ENCODE measurements around the gene HADH.
"Not testable (repeated sequence)": the region's sequence is repeated elsewhere in the genome, so short reads cannot be mapped to it uniquely, and the experiment has no call there.

The HADH gene

GRCh38 chr4:107989537-107990386, at the start of gene HADH:
Gene HADH, plus strand, starts transcription at chr4:107989889. Its CDS starts 44 bp downstream, at chr4:107989933.
- DNase-seq (peak; percentile 93), ATAC-seq (peak; percentile 99)
- Mint-ChIP-seq H3K36me3 (ENCODE audit: low read depth) (peaks cover 8% of the 10 kb centered on the region), H3K4me3 (peak within 1 kb of the TSS; percentile 97), H3K27me3 (no peaks in the 10 kb centered on the region), H3K4me1 (peaks cover 46% of the 10 kb centered on the region), H3K27ac (peak within 1 kb of the TSS; percentile 93), H3K9me3 (no peaks in the 10 kb centered on the region)

GRCh38 chr4:107945809-107946208, 43.9 kb upstream of the HADH start:
- H3K4me1 Mint-ChIP-seq: no peaks in the 10 kb centered on the region
- no peaks in the 10 kb centered on the region for H3K27me3 Mint-ChIP-seq
- H3K4me3 Mint-ChIP-seq: no peak overlapping the region
- H3K27ac Mint-ChIP-seq: no peak overlapping the region
- no peak for DNase-seq
- ATAC-seq: no peak
- H3K9me3 Mint-ChIP-seq: no peaks in the 10 kb centered on the region
- H3K36me3 Mint-ChIP-seq (ENCODE audit: low read depth): peaks cover 15% of the 10 kb centered on the region

- Mint-ChIP-seq H3K4me1 (no peaks in the 10 kb centered on the region), H3K9me3 (peaks cover 6% of the 10 kb centered on the region), H3K4me3 (no peak overlapping the region), H3K36me3 (ENCODE audit: low read depth) (peaks cover 15% of the 10 kb centered on the region), H3K27ac (no peak overlapping the region), H3K27me3 (no peaks in the 10 kb centered on the region)
- ATAC-seq: no peak
- no peak for DNase-seq
Measured at GRCh38 chr4:107950746-107951540, 38.7 kb upstream of the HADH start.

GRCh38 chr4:107951551-107951950, 38.1 kb upstream of the HADH start:
- H3K27me3 Mint-ChIP-seq: no peaks in the 10 kb centered on the region
- H3K27ac Mint-ChIP-seq: no peak overlapping the region
- DNase-seq: no peak
- no peaks in the 10 kb centered on the region for H3K4me1 Mint-ChIP-seq
- no peak overlapping the region for H3K4me3 Mint-ChIP-seq
- H3K9me3 Mint-ChIP-seq: peaks cover 10% of the 10 kb centered on the region
- H3K36me3 Mint-ChIP-seq (ENCODE audit: low read depth): peaks cover 15% of the 10 kb centered on the region
- ATAC-seq: no peak

GRCh38 chr4:107956011-107956410, 33.7 kb upstream of the HADH start:
- no peak for ATAC-seq
- Mint-ChIP-seq H3K9me3 (peaks cover 25% of the 10 kb centered on the region), H3K4me1 (no peaks in the 10 kb centered on the region), H3K36me3 (ENCODE audit: low read depth) (peaks cover 8% of the 10 kb centered on the region), H3K4me3 (no peak overlapping the region), H3K27ac (no peak overlapping the region), H3K27me3 (peaks cover 1% of the 10 kb centered on the region)
- DNase-seq: no peak

- no peak overlapping the region for H3K27ac Mint-ChIP-seq
- H3K4me1 Mint-ChIP-seq: no peaks in the 10 kb centered on the region
- no peaks in the 10 kb centered on the region for H3K36me3 Mint-ChIP-seq (ENCODE audit: low read depth)
- H3K27me3 Mint-ChIP-seq: no peaks in the 10 kb centered on the region
- DNase-seq (no peak), ATAC-seq (no peak)
- H3K9me3 Mint-ChIP-seq: peaks cover under 1% of the 10 kb centered on the region
- no peak overlapping the region for H3K4me3 Mint-ChIP-seq
Measured at GRCh38 chr4:107966903-107967302, 22.8 kb upstream of the HADH start.

GRCh38 chr4:107967519-107967918, 22.2 kb upstream of the HADH start:
- not testable (repeated sequence) for H3K4me1 Mint-ChIP-seq; ATAC-seq; H3K27me3 Mint-ChIP-seq; H3K27ac Mint-ChIP-seq; H3K4me3 Mint-ChIP-seq; H3K9me3 Mint-ChIP-seq; DNase-seq; H3K36me3 Mint-ChIP-seq (ENCODE audit: low read depth)

- DNase-seq; H3K36me3 Mint-ChIP-seq (ENCODE audit: low read depth); H3K4me3 Mint-ChIP-seq; H3K9me3 Mint-ChIP-seq; ATAC-seq; H3K27ac Mint-ChIP-seq; H3K27me3 Mint-ChIP-seq; H3K4me1 Mint-ChIP-seq: not testable (repeated sequence)
Measured at GRCh38 chr4:107967921-107968320, 21.8 kb upstream of the HADH start.

- Mint-ChIP-seq H3K27ac (no peak overlapping the region), H3K27me3 (no peaks in the 10 kb centered on the region), H3K36me3 (ENCODE audit: low read depth) (peaks cover 2% of the 10 kb centered on the region), H3K4me1 (peaks cover 1% of the 10 kb centered on the region), H3K4me3 (no peak overlapping the region), H3K9me3 (peaks cover 4% of the 10 kb centered on the region)
- ATAC-seq (no peak), DNase-seq (no peak)
Measured at GRCh38 chr4:107970063-107970798, 19.5 kb upstream of the HADH start.

- H3K4me3 Mint-ChIP-seq: no peak overlapping the region
- no peak for DNase-seq
- H3K9me3 Mint-ChIP-seq: peaks cover 6% of the 10 kb centered on the region
- H3K4me1 Mint-ChIP-seq: peaks cover 1% of the 10 kb centered on the region
- H3K27ac Mint-ChIP-seq: no peak overlapping the region
- no peaks in the 10 kb centered on the region for H3K27me3 Mint-ChIP-seq
- peaks cover 4% of the 10 kb centered on the region for H3K36me3 Mint-ChIP-seq (ENCODE audit: low read depth)
- ATAC-seq: no peak
Measured at GRCh38 chr4:107972605-107973004, 17.1 kb upstream of the HADH start.

- peaks cover 6% of the 10 kb centered on the region for H3K9me3 Mint-ChIP-seq
- ATAC-seq (no peak), DNase-seq (no peak)
- H3K27me3 Mint-ChIP-seq: no peaks in the 10 kb centered on the region
- no peak overlapping the region for H3K4me3 Mint-ChIP-seq
- no peak overlapping the region for H3K27ac Mint-ChIP-seq
- peaks cover 4% of the 10 kb centered on the region for H3K36me3 Mint-ChIP-seq (ENCODE audit: low read depth)
- peaks cover 1% of the 10 kb centered on the region for H3K4me1 Mint-ChIP-seq
Measured at GRCh38 chr4:107974523-107974922, 15.2 kb upstream of the HADH start.

GRCh38 chr4:107977482-107977881, 12.2 kb upstream of the HADH start:
- no peak overlapping the region for H3K4me3 Mint-ChIP-seq
- H3K4me1 Mint-ChIP-seq: peaks cover 5% of the 10 kb centered on the region
- DNase-seq (no peak), ATAC-seq (no peak)
- H3K36me3 Mint-ChIP-seq (ENCODE audit: low read depth): peaks cover 4% of the 10 kb centered on the region
- H3K9me3 Mint-ChIP-seq: peaks cover 10% of the 10 kb centered on the region
- H3K27me3 Mint-ChIP-seq: no peaks in the 10 kb centered on the region
- no peak overlapping the region for H3K27ac Mint-ChIP-seq

GRCh38 chr4:107977966-107978705, 11.6 kb upstream of the HADH start:
- H3K36me3 Mint-ChIP-seq (ENCODE audit: low read depth): peaks cover 4% of the 10 kb centered on the region
- H3K9me3 Mint-ChIP-seq: peaks cover 10% of the 10 kb centered on the region
- DNase-seq (no peak), ATAC-seq (no peak)
- no peaks in the 10 kb centered on the region for H3K27me3 Mint-ChIP-seq
- H3K4me1 Mint-ChIP-seq: peaks cover 5% of the 10 kb centered on the region
- H3K4me3 Mint-ChIP-seq: no peak overlapping the region
- no peak overlapping the region for H3K27ac Mint-ChIP-seq
